Fibroblast of lung (primary cell): ENCODE data around the gene C1QTNF1. TPM values are rescaled to one million over a fixed set of nuclear protein-coding genes. Genes with fewer than 3 reads are reported as not detected.

ENCODE experiments used
- DNase-seq, 2 donors: peaks; one replicate each; pipeline versions ENCODE4 v3.0.0 to v3.0.0-alpha.2; 2010; ENCODE audit warnings: low read depth in 2 of 2
- H2AFZ ChIP-seq: 2 replicates; pipeline ENCODE4 v1.5.1; 2012; ENCODE audit warnings: low read length, control low read depth, inconsistent platforms
- H3K27ac ChIP-seq: 2 replicates; pipeline ENCODE4 v1.5.1; 2011; ENCODE audit warnings: low read length, control low read depth; ENCODE audit not compliant: insufficient read depth
- H3K27me3 ChIP-seq: 2 replicates; pipeline ENCODE4 v1.5.1; 2011; ENCODE audit warnings: mild to moderate bottlenecking, low read length; ENCODE audit not compliant: control insufficient read depth, insufficient read depth
- H3K36me3 ChIP-seq: 2 replicates; pipeline ENCODE4 v1.5.1; 2011; ENCODE audit warnings: low read length; ENCODE audit not compliant: control insufficient read depth, insufficient read depth
- H3K4me1 ChIP-seq: 2 replicates; pipeline ENCODE4 v1.5.1; 2011; ENCODE audit warnings: low read length; ENCODE audit not compliant: control insufficient read depth, insufficient read depth; ENCODE audit errors: extremely low read depth
- H3K4me2 ChIP-seq: 2 replicates; pipeline ENCODE4 v1.5.1; 2011; ENCODE audit warnings: low read length, control low read depth; ENCODE audit not compliant: insufficient read depth; ENCODE audit errors: extremely low read depth
- H3K4me3 ChIP-seq, 4 experiments: fragments of 200-600 bp in 1 of 4; sonication (generic) in 1 of 4; replicated peaks in 1 of 4; 2 replicates each; pipeline ENCODE4 v1.5.1; 2011 to 2016; ENCODE audit warnings: low read length in 4 of 4, low read depth in 3 of 4, mild to moderate bottlenecking in 3 of 4, control low read depth in 2 of 4, inconsistent platforms in 1 of 4, mixed read lengths in 1 of 4; ENCODE audit not compliant: insufficient read depth in 1 of 4; ENCODE audit errors: control extremely low read depth in 1 of 4
- H3K79me2 ChIP-seq: 2 replicates; pipeline ENCODE4 v1.5.1; 2012; ENCODE audit warnings: mild to moderate bottlenecking, low read length, inconsistent platforms; ENCODE audit not compliant: control insufficient read depth, insufficient read depth
- H3K9ac ChIP-seq: 2 replicates; pipeline ENCODE4 v1.5.1; 2011; ENCODE audit warnings: mild to moderate bottlenecking, low read length, control low read depth; ENCODE audit not compliant: insufficient read depth
- H3K9me3 ChIP-seq: 2 replicates; pipeline ENCODE4 v1.5.1; 2012; ENCODE audit warnings: low read depth, low read length; ENCODE audit not compliant: control insufficient read depth, insufficient read depth
- H4K20me1 ChIP-seq: 2 replicates; pipeline ENCODE4 v1.5.1; 2011; ENCODE audit warnings: low read length; ENCODE audit not compliant: control insufficient read depth, insufficient read depth; ENCODE audit errors: extremely low read depth
- CTCF ChIP-seq, 2 donors: IDR thresholded peaks in 1 of 2; conservative IDR thresholded peaks in 1 of 2; 1 replicate in 1 of 2; 2 replicates in 1 of 2; pipeline ENCODE4 v1.5.1; 2011 to 2012; ENCODE audit warnings: low read length in 2 of 2, control low read depth in 1 of 2, inconsistent platforms in 1 of 2, low read depth in 1 of 2, mild to moderate bottlenecking in 1 of 2
- EZH2 ChIP-seq: IDR thresholded peaks from 2 replicates; pipeline ENCODE4 v1.5.1; 2012; ENCODE audit warnings: low read length, control low read depth, mild to moderate bottlenecking; ENCODE audit errors: missing control alignments
- polyA plus RNA-seq, 2 donors: library from polyadenylated mRNA; depleted of rRNA in 1 of 2; stranded (reverse) in 1 of 2; unstranded in 1 of 2; fragments of >200 nt; gene quantifications; 2 replicates each; pipeline ENCODE4 v1.2.1, GENCODE V29; 2011 to 2012; ENCODE audit warnings: missing spikeins in 1 of 2
- total RNA-seq: library from RNA; depleted of rRNA; stranded (reverse); fragments of >200 nt; gene quantifications from 2 replicates; pipeline ENCODE4 v1.2.1, GENCODE V29; 2014

Gene C1QTNF1
- total and polyA plus RNA-seq, 2 donors (not counting 1 experiment from before 2014, with no cell fraction given) = 15.0 to 45.2 TPM

- H3K27ac ChIP-seq = no peak overlapping the region
- H3K79me2 ChIP-seq = no peaks in the 10 kb centered on the region
- DNase-seq = no peak
- H3K9me3 ChIP-seq = no peaks in the 10 kb centered on the region
- H2AFZ ChIP-seq = no peak overlapping the region
- H4K20me1 ChIP-seq = no peaks in the 10 kb centered on the region
- no peaks in the 10 kb centered on the region for H3K36me3 ChIP-seq
- no peak overlapping the region for H3K4me2 ChIP-seq
- no peak overlapping the region for H3K9ac ChIP-seq
- no peaks in the 10 kb centered on the region for H3K4me1 ChIP-seq
- TF ChIP-seq CTCF (conservative IDR thresholded peaks at IDR 0.05 in 1 of 2, IDR thresholded peaks at IDR 0.05 in 1 of 2; ENCODE audit: low read depth in 1 of 2, low read length in 2 of 2) = no peak
- TF ChIP-seq EZH2 = no peak
- H3K27me3 ChIP-seq = peaks cover 21% of the 10 kb centered on the region
- H3K4me3 ChIP-seq = no peak overlapping the region
These were observed 74.4 kb downstream of the C1QTNF1 start for GRCh38 chr17:79098282-79098867.

Other genes with a start within 250 kb of the C1QTNF1 start
- gene CYTH1, start 241.9 kb upstream of the C1QTNF1 start, total RNA-seq = 6.7 and 9.9 TPM in 2 replicates
- gene CYTH1, start 241.9 kb upstream of the C1QTNF1 start, polyA plus RNA-seq = 8.9 and 11.3 TPM in 2 replicates
- gene USP36, start 183.4 kb upstream of the C1QTNF1 start, total RNA-seq = 16.7 and 18.3 TPM in 2 replicates
- 15.4 and 27.4 TPM in 2 replicates for gene USP36, start 183.4 kb upstream of the C1QTNF1 start, polyA plus RNA-seq
- 2.3 and 2.8 TPM in 2 replicates for gene CEP295NL, start 121.0 kb upstream of the C1QTNF1 start, total RNA-seq
- 0.10 and 0.15 TPM in 2 replicates for gene CEP295NL, start 121.0 kb upstream of the C1QTNF1 start, polyA plus RNA-seq
- gene TIMP2, start 98.8 kb upstream of the C1QTNF1 start, total RNA-seq = 88.9 and 155 TPM in 2 replicates
- gene TIMP2, start 98.8 kb upstream of the C1QTNF1 start, polyA plus RNA-seq = 607 and 745 TPM in 2 replicates
- 320 and 387 TPM in 2 replicates for gene LGALS3BP, start 44.2 kb upstream of the C1QTNF1 start, total RNA-seq
- 93.2 and 128 TPM in 2 replicates for gene LGALS3BP, start 44.2 kb upstream of the C1QTNF1 start, polyA plus RNA-seq
- gene CANT1, start 14.4 kb upstream of the C1QTNF1 start, total RNA-seq = 36.2 and 46.6 TPM in 2 replicates
- gene CANT1, start 14.4 kb upstream of the C1QTNF1 start, polyA plus RNA-seq = 39.9 and 61.7 TPM in 2 replicates
- 14.9 and 15.9 TPM in 2 replicates for gene ENGASE, start 50.7 kb downstream of the C1QTNF1 start, total RNA-seq
- gene ENGASE, start 50.7 kb downstream of the C1QTNF1 start, polyA plus RNA-seq = 3.6 and 3.9 TPM in 2 replicates